NCI-H146 treated with DMSO at 0.1 percent for 48 hours (cell line): ENCODE data around the gene MT1G.
"Not testable (repeated sequence)": the region's sequence is repeated elsewhere in the genome, so short reads cannot be mapped to it uniquely, and the experiment has no call there.

ENCODE experiments used
- DNase-seq: peaks from one replicate; lab custom pipeline; 2025; ENCODE audit not compliant: unreplicated experiment; lab: John Stamatoyannopoulos, UW

Gene MT1G

DNA sequence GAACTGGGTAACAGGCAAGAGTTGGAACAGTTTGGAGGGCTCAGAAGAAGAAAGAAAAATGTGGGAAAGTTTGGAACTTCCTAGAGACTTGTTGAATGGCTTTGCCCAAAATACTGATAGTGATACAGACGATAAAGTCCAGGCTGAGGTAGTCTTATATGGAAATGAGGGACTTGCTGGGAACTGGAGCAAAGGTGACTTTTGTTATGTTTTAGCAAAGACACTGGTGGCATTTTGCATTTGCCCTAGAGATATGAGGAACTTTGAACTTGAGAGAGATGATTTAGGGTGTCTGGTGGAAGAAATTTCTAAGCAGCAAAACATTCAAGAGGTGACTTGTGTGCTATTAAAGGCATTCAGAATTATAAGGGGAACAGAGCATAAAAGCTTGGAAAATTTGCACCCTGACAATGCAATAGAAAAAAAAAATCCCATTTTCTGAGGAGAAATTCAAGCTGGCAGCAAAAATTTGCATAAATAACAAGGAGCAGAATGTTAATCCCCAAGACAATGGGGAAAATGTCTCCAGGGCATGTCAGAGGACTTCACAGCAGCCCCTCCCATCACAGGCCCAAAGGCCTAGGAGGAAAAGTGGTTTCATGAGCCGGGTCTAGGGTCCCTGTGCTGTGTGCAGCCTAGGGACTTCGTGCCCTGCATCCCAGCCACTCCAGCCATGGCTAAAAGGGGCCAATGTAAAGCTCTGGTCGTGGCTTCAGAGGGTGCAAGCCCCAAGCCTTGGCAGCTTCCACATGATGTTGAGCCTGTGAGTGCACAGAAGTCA is 46.0 kb downstream of the MT1G start:
- not testable (repeated sequence) for DNase-seq

DNA sequence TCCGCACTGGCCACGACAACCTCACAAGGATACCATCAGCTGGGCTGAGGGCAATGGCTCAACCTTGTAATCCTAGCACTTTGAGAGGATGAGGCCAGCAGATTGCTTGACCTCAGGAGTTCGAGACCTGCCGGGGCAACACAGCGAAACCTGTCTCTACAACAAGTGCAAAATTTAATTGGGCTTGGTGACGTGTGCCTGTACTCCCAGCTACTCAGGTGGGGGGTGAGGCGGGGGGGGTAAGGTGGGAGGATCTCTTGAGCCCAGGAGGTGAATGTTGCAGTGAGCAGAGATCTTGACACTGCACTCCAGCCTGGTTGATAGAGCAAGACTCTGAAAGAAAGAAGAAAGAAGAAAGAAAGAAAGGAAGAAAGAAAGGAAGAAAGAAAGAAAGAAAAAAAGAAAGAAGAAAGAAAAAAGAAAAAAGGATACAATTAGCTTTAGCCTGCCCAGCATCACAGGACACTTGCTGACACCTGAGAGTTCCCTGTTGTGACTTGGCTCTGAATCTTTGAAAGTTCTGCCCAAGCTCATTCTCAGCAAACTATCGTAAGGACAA is 47.4 kb downstream of the MT1G start:
- DNase-seq: no peak

DNA sequence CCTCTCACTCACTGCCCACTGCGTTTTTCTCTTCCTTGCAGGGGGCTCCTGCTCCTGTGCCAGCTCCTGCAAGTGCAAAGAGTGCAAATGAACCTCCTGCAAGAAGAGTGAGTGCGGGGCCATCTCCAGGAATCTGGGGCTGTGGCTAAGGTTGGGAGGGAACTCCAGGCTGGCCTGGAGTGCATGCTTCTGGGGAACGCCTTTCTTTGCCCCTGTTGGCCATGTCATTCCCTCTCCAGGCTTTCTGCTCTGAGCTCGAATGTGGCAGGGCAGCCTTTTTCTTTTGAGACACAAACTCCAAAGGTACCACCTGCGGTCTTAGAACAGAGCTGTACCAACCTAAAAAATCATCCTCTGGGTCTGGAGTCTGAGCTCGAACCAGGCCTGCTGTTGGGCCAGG is 49.7 kb downstream of the MT1G start:
- DNase-seq: no peak

DNA sequence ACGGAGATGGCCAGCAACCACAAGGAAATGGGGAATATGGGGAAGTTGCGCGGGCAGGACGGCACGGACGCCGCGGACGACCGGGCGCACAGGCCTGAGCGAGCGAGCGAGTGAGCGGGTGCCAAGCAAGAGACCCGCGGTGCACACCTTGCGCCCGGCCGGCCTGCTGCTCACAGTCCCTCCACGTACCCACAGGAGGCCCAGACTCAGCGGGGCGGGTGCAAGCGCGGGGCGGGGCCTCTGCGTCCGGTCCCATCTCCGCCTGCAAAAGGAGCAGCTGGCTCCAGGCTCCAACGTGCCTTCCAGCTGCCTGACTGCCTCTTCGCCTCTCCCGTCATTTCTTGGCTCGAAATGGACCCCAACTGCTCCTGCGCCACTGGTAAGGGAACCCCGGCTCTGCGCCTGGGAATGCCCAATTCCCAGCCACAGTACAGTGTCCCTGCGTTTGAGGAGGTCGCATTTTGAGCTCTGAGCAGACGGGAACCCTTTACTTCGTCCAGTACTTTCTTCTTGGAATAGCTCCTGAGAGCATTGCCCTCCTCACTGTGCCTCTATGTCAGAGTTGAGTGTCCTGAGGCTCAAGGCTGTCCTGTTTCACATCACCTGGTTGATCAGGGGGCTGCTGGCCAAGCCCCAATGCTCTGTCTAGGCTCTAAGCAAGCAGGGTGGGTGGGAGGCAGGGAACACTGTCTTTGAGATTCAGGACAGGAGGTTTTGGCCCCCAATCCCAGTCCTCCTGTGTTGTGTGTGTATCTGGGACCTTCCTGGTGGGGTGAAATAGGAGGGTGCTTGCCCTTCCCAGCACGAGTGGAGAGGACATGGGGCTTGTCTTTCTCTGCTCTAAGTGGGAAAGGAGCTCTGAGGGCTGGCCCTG is 50.4 kb downstream of the MT1G start:
- DNase-seq: no peak
